Colonic mucosa (tissue), 4 donors: ENCODE measurements around the gene ZNF888. TPM values are rescaled to one million over a fixed set of nuclear protein-coding genes. Genes with fewer than 3 reads are reported as not detected.
A peak's percentile ranks its signal among the peaks of the same experiment; 100 is the strongest.
"Not testable (repeated sequence)": the region's sequence is repeated elsewhere in the genome, so short reads cannot be mapped to it uniquely, and the experiment has no call there.

ENCODE experiments used
- DNase-seq: peaks from one replicate; pipeline ENCODE4 v3.0.0-alpha.2; 2020
- H3K27ac ChIP-seq: fragments of 200-600 bp; one replicate; pipeline ENCODE4 v1.8.0; 2021
- H3K27me3 ChIP-seq: fragments of 200-600 bp; one replicate; pipeline ENCODE4 v1.8.0; 2021
- H3K36me3 ChIP-seq: fragments of 200-600 bp; one replicate; pipeline ENCODE4 v1.8.0; 2021
- H3K4me1 ChIP-seq: fragments of 200-600 bp; one replicate; pipeline ENCODE4 v1.8.0; 2021; ENCODE audit warnings: mild to moderate bottlenecking
- H3K4me3 ChIP-seq: fragments of 200-600 bp; one replicate; pipeline ENCODE4 v1.8.0; 2021
- H3K9ac ChIP-seq, 2 donors: one replicate each; pipeline ENCODE4 v1.7.0; 2013; ENCODE audit warnings: control low read depth in 2 of 2, low read depth in 2 of 2, low read length in 2 of 2
- H3K9me3 ChIP-seq: fragments of 200-600 bp; one replicate; pipeline ENCODE4 v1.8.0; 2021
- intact Hi-C: fragments of 100-400 bp; cut with DNase I; formaldehyde crosslinking; loops from one replicate; pipeline ENCODE4 v1.14.1; 2022
- total RNA-seq, 2 donors: library from RNA; stranded (reverse); fragmentation: NEBNext Ultra II Directional in 1 of 2; extraction: Animal tissue kit (Norgen Biotek cat#: 25700) in 1 of 2; gene quantifications; one replicate each; pipeline ENCODE4 v1.2.1, GENCODE V29; 2021
- TF ChIP-seq, protein P1 (sequence below): fragments of 200-600 bp; IDR thresholded peaks from one replicate; pipeline ENCODE4 v1.8.0; 2022; ENCODE audit warnings: antibody characterized with exemption, mild to moderate bottlenecking
- donor health status: healthy.
- donor health status: DM: no; HTN: no; CAD: no.
- donor health status: DM: no; HTN: no; CAD: no.

Gene ZNF888
- total RNA-seq, 2 donors from 2014 or later = 9.5 to 17.0 TPM

DNA sequence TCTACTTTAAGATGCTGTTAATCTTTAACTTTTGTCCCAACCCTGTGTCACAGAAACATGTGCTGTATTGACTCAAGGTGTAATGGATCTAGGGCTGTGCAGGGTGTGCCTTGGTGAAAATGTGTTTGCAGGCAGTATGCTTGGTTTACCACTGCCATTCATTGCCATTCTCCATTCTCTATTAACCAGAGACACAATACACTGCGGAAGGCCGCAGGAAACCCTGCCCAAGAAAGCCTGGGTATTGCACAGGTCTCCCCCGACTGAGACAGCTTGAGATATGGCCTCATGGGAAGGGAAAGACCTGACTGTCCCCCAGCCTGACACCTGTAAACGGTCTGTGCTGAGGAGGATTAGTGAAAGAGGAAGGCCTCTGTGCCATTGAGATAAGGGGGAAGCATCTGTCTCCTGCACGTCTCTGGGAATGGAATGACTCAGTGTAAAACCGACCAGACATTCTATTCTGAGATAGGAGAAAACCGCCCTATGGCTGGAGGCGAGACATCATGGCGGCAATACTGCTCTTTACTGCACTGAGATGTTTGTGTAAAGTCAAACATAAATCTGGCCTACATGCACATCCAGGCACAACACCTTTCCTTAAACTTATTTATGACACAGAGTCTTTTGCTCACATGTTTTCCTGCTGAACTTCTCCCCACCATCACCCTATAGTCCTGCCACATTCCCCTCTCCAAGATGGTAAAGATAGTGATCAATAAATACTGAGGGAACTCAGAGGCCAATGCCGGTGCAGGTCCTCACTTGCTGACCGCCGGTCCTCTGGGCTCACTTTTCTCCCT lies 13.1 kb upstream of the ZNF888 start:
- Histone ChIP-seq H3K9ac (peak overlapping the region in 1 of 2 donors; percentile 62), H3K4me1 (no peaks in the 10 kb centered on the region), H3K27me3 (no peaks in the 10 kb centered on the region), H3K36me3 (no peaks in the 10 kb centered on the region), H3K27ac (peak overlapping the region; percentile 61), H3K9me3 (no peaks in the 10 kb centered on the region), H3K4me3 (no peak overlapping the region)
- TF ChIP-seq, protein P1, sequence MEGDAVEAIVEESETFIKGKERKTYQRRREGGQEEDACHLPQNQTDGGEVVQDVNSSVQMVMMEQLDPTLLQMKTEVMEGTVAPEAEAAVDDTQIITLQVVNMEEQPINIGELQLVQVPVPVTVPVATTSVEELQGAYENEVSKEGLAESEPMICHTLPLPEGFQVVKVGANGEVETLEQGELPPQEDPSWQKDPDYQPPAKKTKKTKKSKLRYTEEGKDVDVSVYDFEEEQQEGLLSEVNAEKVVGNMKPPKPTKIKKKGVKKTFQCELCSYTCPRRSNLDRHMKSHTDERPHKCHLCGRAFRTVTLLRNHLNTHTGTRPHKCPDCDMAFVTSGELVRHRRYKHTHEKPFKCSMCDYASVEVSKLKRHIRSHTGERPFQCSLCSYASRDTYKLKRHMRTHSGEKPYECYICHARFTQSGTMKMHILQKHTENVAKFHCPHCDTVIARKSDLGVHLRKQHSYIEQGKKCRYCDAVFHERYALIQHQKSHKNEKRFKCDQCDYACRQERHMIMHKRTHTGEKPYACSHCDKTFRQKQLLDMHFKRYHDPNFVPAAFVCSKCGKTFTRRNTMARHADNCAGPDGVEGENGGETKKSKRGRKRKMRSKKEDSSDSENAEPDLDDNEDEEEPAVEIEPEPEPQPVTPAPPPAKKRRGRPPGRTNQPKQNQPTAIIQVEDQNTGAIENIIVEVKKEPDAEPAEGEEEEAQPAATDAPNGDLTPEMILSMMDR = no peak
- intact Hi-C loops = no loop called here
- peak; percentile 71 for DNase-seq

DNA sequence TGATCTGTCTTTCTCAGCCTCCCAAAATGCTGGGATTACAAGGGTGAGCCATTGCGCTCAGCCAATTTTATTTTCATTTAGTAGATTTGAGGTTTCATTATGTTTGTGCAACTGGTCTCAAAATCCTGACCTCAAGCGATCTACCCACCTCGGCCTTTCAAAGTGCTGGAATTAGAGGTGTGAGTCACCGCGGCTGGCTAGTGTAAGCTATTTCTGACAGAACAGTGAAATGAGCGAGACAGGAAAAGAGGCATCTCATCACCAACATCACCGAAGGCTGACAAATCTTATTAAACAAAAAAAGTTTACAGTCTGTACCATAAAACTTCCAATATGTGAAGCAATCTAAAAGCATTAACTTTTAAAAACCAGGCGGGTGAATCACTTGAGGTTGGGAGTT lies 12.2 kb upstream of the ZNF888 start:
- no peak for DNase-seq
- Histone ChIP-seq H3K4me1 (no peaks in the 10 kb centered on the region), H3K36me3 (no peaks in the 10 kb centered on the region), H3K27ac (peak overlapping the region; percentile 21), H3K27me3 (no peaks in the 10 kb centered on the region), H3K9ac (peak overlapping the region; percentile 25 to 62), H3K9me3 (no peaks in the 10 kb centered on the region), H3K4me3 (no peak overlapping the region)
- intact Hi-C loops = no loop called here
- TF ChIP-seq, protein P1 = no peak

DNA sequence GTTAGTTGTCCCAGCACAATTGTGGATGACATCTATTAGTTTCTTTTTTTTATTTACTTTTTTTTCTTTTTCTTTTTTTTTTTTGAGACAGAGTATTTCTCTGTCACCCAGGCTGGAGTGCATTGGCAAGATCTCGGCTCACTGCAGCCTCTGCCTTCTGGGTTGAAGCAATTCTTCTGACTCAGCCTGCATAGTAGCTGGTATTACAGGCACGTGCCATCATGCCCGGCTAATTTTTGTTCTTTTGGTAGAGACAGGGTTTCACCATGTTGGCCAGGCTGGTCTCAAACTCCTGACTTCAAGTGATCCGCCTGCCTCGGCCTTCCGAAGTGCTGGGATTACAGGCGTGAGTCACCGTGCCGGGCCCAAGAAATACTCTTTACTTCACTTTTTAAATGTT lies 1.4 kb upstream of the ZNF888 start:
- DNase-seq, H3K4me1 ChIP-seq, intact Hi-C loops, H3K9ac ChIP-seq, H3K9me3 ChIP-seq, H3K27ac ChIP-seq, H3K27me3 ChIP-seq, H3K36me3 ChIP-seq, H3K4me3 ChIP-seq: not testable (repeated sequence)

DNA sequence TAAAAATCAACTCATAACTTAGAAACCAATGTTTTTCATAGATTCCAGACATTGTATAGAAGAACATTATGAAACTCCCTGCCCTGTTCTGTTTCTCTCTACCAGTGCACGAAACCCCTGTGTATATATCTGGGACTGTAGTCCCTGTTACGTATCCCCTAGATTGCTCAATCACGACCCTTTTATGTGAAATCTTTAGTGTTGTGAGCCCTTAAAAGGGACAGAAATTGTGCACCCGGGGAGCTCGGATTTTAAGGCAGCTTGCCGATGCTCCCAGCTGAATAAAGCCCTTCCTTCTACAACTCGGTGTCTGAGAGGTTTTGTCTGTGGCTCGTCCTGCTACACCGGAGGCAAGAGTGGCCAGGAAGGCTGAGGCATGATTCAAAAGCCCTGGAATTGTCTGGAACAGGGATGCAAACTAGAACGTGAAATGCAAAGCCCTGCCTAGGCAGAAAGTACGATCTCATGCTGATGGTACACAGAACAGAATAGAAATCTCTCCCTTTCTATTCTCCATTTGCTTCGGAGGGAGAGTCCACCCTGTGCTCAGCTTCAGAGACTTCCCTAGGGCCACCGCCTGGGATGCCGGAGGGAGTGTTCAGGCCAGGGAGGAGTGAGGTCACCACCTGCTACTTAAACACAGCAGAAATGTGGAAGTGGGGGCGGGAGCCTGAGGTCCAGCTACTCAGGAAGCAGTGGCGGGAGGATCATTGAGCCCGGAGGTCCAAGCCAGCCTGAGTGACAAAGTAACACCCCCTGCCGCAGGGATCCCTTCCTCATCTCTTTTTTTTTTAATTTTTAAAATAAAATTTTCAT lies 758 bp upstream of the ZNF888 start:
- Histone ChIP-seq H3K27ac (peak overlapping the region; percentile 96), H3K4me3 (peak overlapping the region; percentile 63), H3K36me3 (no peaks in the 10 kb centered on the region), H3K4me1 (no peaks in the 10 kb centered on the region), H3K9me3 (no peaks in the 10 kb centered on the region), H3K27me3 (no peaks in the 10 kb centered on the region), H3K9ac (peak overlapping the region; percentile 56 to 68)
- TF ChIP-seq, protein P1 = no peak
- DNase-seq = peak; percentile 76
- intact Hi-C loops = no loop called here

DNA sequence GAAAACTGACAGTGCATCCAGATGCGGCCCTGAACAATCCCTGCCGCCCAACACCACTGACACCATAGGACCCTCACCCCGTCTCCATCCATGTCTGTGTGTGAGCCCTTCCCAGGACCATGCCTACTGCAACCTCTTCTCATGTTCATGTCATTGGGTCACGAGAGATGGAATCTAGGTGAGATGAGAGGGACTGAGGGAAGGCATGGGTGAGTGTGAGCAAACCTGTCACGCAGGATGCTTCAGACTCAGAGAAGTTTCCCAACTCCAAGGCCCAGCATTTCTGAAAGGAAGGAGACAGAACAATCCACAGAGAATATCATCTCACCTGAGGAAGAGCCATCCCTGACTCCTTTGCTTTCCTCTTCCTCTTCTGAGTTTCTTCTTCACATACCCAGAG lies 5.7 kb downstream of the ZNF888 start:
- TF ChIP-seq, protein P1 = no peak
- DNase-seq = no peak
- no peaks in the 10 kb centered on the region for H3K9me3 ChIP-seq
- H3K4me3 ChIP-seq = no peak overlapping the region
- intact Hi-C loops = no loop called here
- no peaks in the 10 kb centered on the region for H3K4me1 ChIP-seq
- no peak overlapping the region for H3K9ac ChIP-seq
- no peak overlapping the region for H3K27ac ChIP-seq
- no peaks in the 10 kb centered on the region for H3K36me3 ChIP-seq
- H3K27me3 ChIP-seq = no peaks in the 10 kb centered on the region
